ENCODE results near the gene SFRP4. TPM values are rescaled to one million over a fixed set of nuclear protein-coding genes. Genes with fewer than 3 reads are reported as not detected.

Gene SFRP4
- total and polyA plus RNA-seq, 8 donors, result 0.47 to 21.3 (median 1.0) TPM

DNA sequence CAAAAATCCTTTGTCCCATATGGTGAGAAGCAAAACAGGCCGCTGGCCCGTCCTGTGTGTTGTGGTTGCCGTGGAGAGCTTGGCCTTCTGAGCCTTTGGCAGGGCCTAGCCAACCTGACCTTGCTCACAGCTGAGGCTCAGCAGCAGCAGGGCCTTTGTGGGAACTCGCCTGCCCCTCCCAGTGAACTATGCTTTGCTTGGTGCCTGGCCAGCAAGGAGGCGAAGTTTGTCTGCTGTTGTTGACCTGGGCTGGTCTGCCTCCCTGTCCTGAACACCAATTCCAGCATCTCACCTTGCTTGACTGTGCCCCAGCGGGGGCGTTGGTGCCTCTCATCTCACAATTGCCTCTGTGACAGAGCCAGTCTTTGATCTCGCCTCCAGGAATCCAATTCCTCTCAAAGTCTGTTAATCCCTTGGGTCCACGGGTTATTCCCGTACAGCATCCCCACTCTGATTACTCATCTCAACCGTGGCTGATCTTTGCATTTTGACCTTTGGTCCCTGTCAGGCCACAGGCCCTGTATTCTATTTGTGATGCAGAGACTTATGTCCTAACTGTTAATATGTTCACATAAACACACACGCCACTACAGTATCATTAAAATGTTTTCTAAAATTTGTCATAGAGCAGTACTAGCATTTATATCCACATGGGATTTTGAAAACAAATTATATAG, 26.5 kb upstream of the SFRP4 start:
- H3K4me1 ChIP-seq, result peaks cover 14 to 42% (median 20%) of the 10 kb centered on the region in 3 donors
- no peaks in the 10 kb centered on the region for H3K27me3 ChIP-seq
- no peak overlapping the region for H3K4me3 ChIP-seq
- TF ChIP-seq CTCF (IDR thresholded peaks at IDR 0.05), result no peak
- H3K9me3 ChIP-seq, result no peaks in the 10 kb centered on the region
- DNase-seq (peak; percentile 81 to 96 (median 94)), ATAC-seq (peak; percentile 98 to 99 (median 99)), FAIRE-seq (no peak)
- intact Hi-C loops (cut with DNase I), result no loop called here
- H3K36me3 ChIP-seq, result no peaks in the 10 kb centered on the region
- peak overlapping the region; percentile 66 to 86 (median 72) for H3K27ac ChIP-seq
- WGBS, 2 donors, result 24% methylated on average over 12 of the region's 12 CpGs

DNA sequence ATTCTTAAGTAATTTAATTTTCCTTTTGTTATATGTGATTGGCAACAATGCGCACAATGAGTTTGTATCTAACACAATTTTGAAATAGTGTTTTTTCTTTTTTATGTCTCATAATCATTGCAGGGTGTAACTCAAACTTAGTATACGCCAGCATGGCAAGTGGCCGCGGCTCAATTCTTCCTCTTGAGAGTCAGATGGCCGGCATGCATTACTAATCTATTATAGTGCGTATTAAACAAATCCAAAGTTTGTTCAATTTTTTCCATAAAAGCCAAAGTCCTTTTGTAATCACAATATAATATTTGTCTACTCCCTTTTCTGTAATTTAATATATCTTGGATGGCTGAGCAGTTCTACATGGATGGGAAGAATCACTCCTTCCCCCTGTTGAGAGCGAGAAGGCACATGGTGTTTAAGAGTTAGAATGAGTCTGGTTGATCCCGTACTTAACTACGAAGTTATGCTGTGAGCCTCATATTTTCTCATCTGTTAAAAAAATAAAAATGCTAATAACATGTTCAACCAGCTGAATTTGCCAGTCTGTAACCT, 16.5 kb upstream of the SFRP4 start:
- Histone ChIP-seq H3K27ac (no peak overlapping the region), H3K4me3 (no peak overlapping the region), H3K4me1 (peaks cover 0 to 5% (median 0%) of the 10 kb centered on the region in 3 donors), H3K36me3 (no peaks in the 10 kb centered on the region), H3K27me3 (no peaks in the 10 kb centered on the region), H3K9me3 (no peaks in the 10 kb centered on the region)
- DNase-seq (no peak), FAIRE-seq (no peak), ATAC-seq (peak in 2 of 4 donors; percentile 30 to 57)
- no peak for TF ChIP-seq CTCF (IDR thresholded peaks at IDR 0.05)
- 49 to 54% methylated on average over 9 of the region's 9 CpGs for WGBS, 2 donors
- intact Hi-C loops (cut with DNase I), result no loop called here

- DNase-seq, result no peak
- Histone ChIP-seq H3K4me3 (no peak overlapping the region), H3K36me3 (no peaks in the 10 kb centered on the region), H3K27ac (no peak overlapping the region), H3K27me3 (no peaks in the 10 kb centered on the region), H3K9me3 (no peaks in the 10 kb centered on the region), H3K4me1 (peaks cover 0 to 5% (median 0%) of the 10 kb centered on the region in 3 donors)
- no peak for FAIRE-seq
- no peak for ATAC-seq
- no peak for TF ChIP-seq CTCF (IDR thresholded peaks at IDR 0.05)
- WGBS, 2 donors, result 86 to 89% methylated on average over 2 of the region's 2 CpGs
- intact Hi-C loops (cut with DNase I), result no loop called here
These were observed 15.9 kb upstream of the SFRP4 start for GRCh38 chr7:37932543-37932942.

- no peaks in the 10 kb centered on the region for H3K27me3 ChIP-seq
- DNase-seq (no peak), FAIRE-seq (no peak), ATAC-seq (peak in 1 of 4 donors; percentile 15)
- no peaks in the 10 kb centered on the region for H3K9me3 ChIP-seq
- no peak for TF ChIP-seq CTCF (IDR thresholded peaks at IDR 0.05)
- intact Hi-C loops (cut with DNase I), result no loop called here
- no peaks in the 10 kb centered on the region for H3K36me3 ChIP-seq
- no peak overlapping the region for H3K4me3 ChIP-seq
- WGBS, 2 donors, result 80 to 85% methylated on average over 5 of the region's 5 CpGs
- peaks cover 0 to 5% (median 0%) of the 10 kb centered on the region in 3 donors for H3K4me1 ChIP-seq
- no peak overlapping the region for H3K27ac ChIP-seq
These were observed 13.8 kb upstream of the SFRP4 start for GRCh38 chr7:37930226-37930948.

All from pancreas (tissue), 10 donors.